Measurements from ENCODE around the gene GPR119.
"Not testable (repeated sequence)": the region's sequence is repeated elsewhere in the genome, so short reads cannot be mapped to it uniquely, and the experiment has no call there.

Gene GPR119

GRCh38 chrX:130385520-130385919 lies at the start of gene GPR119:
Gene GPR119, minus strand, starts transcription at chrX:130385674. Its CDS starts 227 bp downstream, at chrX:130385447.
- no peak for DNase-seq (ENCODE audit: low read depth in 2 of 2)

DNA sequence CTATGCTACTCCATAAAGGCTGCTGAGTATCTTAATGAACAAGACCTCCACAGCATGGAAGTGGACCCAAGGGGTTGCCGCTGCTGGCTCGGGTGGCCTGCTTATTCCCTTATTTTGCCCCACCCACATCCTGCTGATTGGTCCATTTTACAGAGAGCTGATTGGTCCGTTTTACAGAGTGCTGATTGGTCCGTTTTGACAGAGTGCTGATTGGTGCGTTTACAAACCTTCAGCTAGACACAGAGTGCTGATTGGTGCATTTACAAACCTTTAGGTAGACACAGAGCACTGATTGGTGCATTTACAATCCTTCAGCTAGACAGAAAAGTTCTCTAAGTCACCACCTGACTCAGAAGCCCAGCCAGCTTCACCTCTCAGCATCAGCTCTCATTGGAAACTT lies 43.8 kb upstream of the GPR119 start:
- DNase-seq (ENCODE audit: low read depth in 2 of 2) = not testable (repeated sequence)

- no peak for DNase-seq (ENCODE audit: low read depth in 2 of 2)
Observed at GRCh38 chrX:130426531-130426930, 41.1 kb upstream of the GPR119 start.

- no peak for DNase-seq (ENCODE audit: low read depth in 2 of 2)
Observed at GRCh38 chrX:130419263-130419662, 33.8 kb upstream of the GPR119 start.

DNA sequence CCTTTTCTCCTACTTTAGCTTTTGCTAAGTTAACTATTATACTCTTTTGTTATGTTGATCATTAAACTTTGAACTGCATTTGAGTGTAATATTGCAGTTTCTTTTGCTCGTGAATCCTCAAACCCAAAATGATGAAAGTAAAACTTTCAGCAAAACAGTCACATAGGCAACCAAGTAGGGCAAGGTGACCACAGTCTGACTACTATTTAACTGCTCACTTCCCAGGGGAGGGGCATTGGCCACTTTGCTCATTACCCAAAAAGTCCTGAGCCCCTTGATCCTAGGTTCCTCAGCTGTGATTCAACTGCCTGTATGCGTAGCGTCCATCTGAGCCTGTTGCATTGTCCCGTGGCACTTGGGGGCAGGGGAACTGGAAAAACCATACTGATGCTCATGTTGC lies 33.3 kb upstream of the GPR119 start:
- no peak for DNase-seq (ENCODE audit: low read depth in 2 of 2)

GRCh38 chrX:130418066-130418465 lies 32.6 kb upstream of the GPR119 start:
- no peak for DNase-seq (ENCODE audit: low read depth in 2 of 2)

- no peak for DNase-seq (ENCODE audit: low read depth in 2 of 2)
Observed at GRCh38 chrX:130416785-130417184, 31.3 kb upstream of the GPR119 start.

DNA sequence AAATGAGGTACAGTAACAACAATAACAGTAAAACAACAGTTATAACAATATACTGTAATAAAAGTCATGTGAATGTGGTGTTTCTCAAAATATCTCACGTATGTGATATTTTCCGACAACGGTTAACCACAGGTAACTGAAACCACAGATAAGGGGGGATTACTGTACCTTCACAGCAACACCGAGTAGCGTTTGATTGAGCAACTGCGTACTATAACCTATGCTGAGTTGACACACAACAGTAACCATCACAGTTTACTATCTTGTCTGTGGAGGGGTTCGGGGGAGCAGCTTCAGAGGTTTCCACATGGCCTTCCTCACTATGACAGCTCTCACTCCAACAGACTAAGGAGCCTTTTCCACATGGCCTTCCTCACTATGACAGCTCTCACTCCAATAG lies 29.7 kb upstream of the GPR119 start:
- DNase-seq (ENCODE audit: low read depth in 2 of 2) = no peak

DNA sequence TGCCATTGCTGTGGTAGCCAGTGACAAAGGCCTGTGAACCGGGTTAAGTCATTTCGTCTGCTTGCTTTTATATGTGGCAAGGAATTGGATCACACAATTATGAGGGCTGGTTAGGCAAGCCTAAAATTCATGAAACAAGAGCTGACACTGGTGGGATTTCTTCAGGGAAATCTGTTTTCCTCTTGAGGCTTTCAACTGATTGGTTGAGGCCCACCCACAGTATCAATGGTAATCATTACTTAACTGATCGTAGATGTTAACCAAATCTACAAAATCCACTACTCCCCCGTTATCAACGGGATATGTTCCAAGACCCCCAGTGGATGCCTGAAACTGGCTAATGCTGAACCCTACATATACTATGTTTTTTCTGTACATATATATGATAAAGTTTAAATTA lies 29.3 kb upstream of the GPR119 start:
- DNase-seq (ENCODE audit: low read depth in 2 of 2) = no peak

DNA sequence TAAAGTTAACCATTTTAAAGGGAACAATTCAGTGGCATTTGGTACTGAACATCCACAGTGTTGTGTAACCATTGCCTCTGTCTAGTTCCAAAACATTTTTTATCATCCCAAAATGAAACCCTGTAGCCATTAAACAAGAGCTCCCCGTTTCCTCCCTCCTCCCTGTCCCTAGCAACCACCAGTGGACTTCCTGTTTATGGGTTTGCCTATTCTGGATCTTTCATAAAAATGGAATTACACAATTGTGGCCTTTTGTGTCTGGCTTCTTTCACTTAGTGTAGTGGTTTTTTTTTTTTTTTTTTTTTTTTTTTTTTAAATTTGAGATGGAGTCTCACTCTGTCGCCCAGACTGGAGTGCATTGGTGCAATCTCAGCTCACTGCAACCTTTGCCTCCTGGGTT lies 27.9 kb upstream of the GPR119 start:
- no peak for DNase-seq (ENCODE audit: low read depth in 2 of 2)

DNA sequence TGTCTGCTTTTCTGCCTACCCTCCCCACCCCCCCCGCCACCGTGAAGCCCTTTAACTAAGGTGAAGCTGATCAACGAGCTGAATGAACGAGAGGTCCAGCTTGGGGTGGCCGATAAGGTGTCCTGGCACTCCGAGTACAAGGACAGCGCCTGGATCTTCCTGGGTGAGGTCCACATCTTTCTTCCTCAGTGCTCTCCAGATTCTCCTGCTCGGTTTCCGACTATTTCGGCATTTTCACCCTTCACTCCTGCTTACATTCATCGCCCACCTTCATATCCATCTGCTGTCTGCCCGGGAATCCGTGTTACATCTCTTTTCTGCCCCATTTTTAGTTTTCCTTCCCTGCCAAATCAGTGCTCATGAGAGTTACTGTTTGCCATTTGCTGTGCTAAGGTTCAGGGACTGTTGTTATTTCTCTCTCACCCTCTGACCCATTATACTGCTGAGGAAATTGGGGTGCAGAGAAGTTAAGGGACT lies 16.8 kb upstream of the GPR119 start:
- no peak for DNase-seq (ENCODE audit: low read depth in 2 of 2)

DNA sequence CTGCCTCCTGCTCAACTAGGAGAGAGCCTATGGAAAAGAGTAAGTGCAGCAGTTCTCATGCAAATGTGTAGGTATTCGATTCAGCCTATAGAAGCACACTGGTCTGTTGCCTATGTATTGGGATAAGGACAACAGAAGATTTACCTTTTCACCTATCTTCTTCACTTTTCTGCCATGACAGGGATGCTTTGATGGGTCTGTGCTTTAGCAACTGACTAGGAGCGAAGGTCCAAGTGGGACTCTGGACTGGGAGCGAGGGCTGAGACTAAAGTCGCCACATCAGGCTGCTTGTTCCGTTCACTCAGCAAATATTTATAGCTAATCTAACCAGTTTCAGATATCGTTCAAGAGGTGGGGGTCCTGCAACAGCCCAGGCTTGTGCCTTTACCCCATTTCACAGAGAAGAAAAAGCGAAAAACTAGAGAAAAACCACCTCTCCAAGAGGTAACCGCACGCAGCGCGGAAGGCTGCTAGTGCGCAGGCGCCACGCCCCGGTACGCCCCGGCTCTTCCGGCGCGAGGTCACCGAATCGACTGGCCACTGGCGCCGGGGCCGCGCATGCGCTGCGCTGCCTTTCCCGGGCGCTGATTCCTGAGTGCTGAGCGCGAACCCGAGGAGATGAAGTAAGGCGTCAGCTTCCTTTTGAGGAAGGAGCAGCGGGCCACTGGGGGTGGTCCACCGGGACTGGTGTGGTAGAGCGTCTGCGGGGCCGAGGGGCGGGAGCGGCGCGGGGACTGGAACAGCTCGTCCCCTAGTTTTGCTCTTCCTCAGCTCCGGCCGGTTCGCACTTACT lies 16.1 kb upstream of the GPR119 start, which contains the start of gene RBMX2:
Gene RBMX2, plus strand, starts transcription at position 573 of the 793 bp plus-strand sequence. Its CDS starts 46 bp downstream, at position 619.
- DNase-seq (ENCODE audit: low read depth in 2 of 2) = peak; percentile 37 to 44

DNA sequence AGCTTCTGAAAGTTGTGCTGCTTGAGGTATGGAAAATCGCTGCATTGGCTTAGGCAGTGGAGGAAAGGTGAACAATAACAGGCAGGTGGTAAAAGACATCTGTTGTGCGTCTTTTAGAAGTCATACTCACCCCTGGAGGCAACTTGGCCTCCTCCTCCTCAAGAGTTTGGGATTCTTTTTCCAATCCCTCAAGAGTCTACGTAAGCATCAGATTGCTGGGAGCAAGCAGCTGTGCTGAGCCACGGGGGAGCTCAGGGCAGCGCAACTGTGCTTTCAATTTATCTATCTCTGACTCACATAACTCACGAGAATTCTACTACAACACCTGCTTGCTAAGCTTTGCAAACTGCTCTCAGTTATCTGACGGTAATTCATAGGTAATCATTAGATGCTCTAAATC lies 9.9 kb upstream of the GPR119 start:
- no peak for DNase-seq (ENCODE audit: low read depth in 2 of 2)

DNA sequence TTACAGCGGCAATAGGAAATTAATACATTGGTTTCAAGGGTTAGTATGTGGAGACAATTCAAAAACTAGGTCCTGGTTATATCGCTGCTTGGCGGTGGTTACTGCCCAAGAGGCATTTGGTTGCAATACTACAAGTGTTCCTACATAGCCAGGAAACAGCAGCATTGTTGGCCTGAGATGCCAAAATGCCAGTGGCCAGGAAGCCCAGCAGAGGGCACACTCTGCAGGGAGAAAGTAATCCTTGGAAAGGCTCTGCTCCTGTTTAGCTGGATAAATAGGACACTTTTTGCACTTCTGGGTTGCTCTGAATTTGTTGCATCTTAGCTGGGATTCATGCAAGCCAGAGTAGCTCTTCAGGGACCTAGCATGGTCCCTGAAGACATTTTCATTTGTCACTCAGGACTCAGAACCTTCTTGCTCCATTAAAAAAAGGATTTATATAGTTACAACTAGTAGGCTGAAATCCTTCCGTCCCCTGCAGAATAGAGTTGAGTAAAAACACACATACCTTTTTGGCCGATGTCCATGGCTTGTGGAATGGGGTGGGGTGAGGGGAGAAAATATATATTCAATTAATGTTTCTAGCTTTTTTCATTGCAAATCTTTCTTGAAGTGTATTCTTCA lies 8.1 kb upstream of the GPR119 start:
- DNase-seq (ENCODE audit: low read depth in 2 of 2) = peak; percentile 8 to 12

- no peak for DNase-seq (ENCODE audit: low read depth in 2 of 2)
Observed at GRCh38 chrX:130386408-130386808, 934 bp upstream of the GPR119 start.

GRCh38 chrX:130378024-130378669 lies 7.3 kb downstream of the GPR119 start:
- DNase-seq (ENCODE audit: low read depth in 2 of 2) = no peak

- no peak for DNase-seq (ENCODE audit: low read depth in 2 of 2)
Observed at GRCh38 chrX:130376077-130376476, 9.4 kb downstream of the GPR119 start.

- DNase-seq (ENCODE audit: low read depth in 2 of 2) = not testable (repeated sequence)
Observed at GRCh38 chrX:130352050-130352449, 33.4 kb downstream of the GPR119 start.

DNA sequence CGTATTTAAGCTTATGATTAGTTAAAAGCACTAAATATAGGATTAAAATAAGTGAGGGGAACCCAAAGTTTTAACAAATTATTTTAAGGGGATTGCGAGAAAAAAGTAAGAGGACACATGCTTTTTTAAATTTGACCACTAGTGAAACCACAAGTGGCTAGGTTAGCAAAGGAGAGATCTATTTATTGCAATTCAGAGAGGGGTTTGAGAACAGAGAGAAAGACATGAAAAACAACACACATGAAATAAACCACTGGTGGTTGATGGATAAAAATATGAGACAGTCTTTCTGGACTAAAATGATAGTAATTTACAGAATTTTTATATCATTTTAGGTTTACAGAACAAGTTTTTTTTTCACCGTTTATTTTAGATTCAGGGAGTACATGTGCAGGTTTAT lies 33.9 kb downstream of the GPR119 start:
- no peak for DNase-seq (ENCODE audit: low read depth in 2 of 2)

DNA sequence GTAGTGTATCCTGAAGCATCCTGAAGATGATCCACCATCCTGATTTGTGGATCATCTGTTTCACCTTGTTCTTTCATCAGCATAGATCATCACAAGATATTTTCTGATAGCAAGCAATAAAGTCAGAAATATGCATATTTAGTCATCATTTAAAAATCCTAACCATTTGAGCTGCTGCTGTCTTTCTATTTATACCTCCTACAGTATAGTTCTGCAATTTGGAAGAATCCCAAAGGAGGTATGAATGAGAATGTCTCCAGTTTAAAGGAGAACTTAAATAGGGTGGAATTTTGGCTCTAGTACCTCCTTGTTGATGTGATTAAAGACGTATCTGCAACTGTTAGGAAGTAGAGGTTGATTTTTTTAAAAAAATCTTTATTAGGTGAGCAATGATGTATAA lies 38.2 kb downstream of the GPR119 start:
- peak; percentile 22 to 28 for DNase-seq (ENCODE audit: low read depth in 2 of 2)

DNA sequence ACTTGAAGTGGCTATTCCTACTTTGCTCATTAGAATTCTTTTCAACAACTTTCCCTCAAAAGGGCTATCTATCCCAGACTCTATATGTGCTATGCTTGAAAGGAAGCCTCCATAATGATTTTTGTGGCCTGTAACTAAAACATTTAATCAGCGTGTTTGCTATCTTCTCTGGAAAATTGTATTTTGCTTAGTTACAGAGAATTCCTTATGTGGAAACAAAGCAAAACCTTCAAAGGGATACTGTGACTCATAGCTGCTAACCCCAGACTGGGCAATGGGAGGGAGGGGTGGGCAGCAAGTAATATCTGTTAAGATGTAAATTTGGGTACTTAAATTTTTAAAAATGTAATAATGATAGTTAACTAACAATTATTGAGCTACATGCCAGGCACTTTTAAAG lies 42.1 kb downstream of the GPR119 start:
- DNase-seq (ENCODE audit: low read depth in 2 of 2) = no peak

DNA sequence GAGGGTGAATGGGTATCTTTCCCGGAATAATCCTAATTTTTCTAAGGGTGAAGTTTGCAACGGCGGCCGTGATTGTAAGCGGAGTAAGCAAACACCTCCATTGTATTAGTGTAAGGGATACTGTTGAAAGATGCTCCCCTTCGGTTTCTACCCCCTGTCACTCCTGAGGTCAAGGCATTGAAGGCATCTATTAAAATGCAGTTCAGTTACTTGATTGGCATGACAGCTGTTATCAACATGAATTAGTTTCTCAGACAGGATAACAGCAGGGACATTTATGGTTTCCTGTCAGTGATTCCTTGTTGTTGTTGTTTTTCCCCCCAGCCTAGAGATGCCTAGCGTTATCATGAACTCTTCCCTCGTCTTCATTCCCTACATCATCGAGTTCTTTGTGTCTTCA lies 45.2 kb downstream of the GPR119 start:
- no peak for DNase-seq (ENCODE audit: low read depth in 2 of 2)

Measured in fibroblast of skin of left quadriceps (primary cell).